ENCODE results near the gene JUP. TPM values are rescaled to one million over a fixed set of nuclear protein-coding genes. Genes with fewer than 3 reads are reported as not detected.

Gene JUP
- total and polyA plus RNA-seq, 2 of the 13 experiments (the other 11 are each of a cell fraction or from before 2014, with no cell fraction given): 12.1 to 20.6 TPM

- 0 out of 2 replicates have a peak, but pooled peaks have one; percentile 39 for TF ChIP-seq ZMYM4 (CRISPR knock-in tag; IDR thresholded peaks at IDR 0.05)
- peak; percentile 43; the same call in 1 of the 2 replicates for TF ChIP-seq FOSL2 (CRISPR knock-in tag; IDR thresholded peaks at IDR 0.05)
- TF ChIP-seq IRF2 (CRISPR knock-in tag; IDR thresholded peaks at IDR 0.05): peak; percentile 77; the same call in 1 of the 2 replicates
- peak; percentile 81 for TF ChIP-seq E2F5 (CRISPR knock-in tag; conservative IDR thresholded peaks at IDR 0.05)
- 0 out of 2 replicates have a peak, but pooled peaks have one; percentile 40 for TF ChIP-seq ZNF331 (CRISPR knock-in tag; IDR thresholded peaks at IDR 0.05)
- TF ChIP-seq ZIK1 (CRISPR knock-in tag; IDR thresholded peaks at IDR 0.05; ENCODE audit: borderline replicate concordance, low read depth): 0 out of 2 replicates have a peak, but pooled peaks have one; percentile 21
- TF ChIP-seq ZNF503 (CRISPR knock-in tag; IDR thresholded peaks at IDR 0.05): no peak
- no peak for TF ChIP-seq CC2D1A (CRISPR knock-in tag; IDR thresholded peaks at IDR 0.05)
- TF ChIP-seq ZNF34 (CRISPR knock-in tag; IDR thresholded peaks at IDR 0.05; ENCODE audit: borderline replicate concordance): peak; percentile 83; the same call in 1 of the 2 replicates
- TF ChIP-seq HOMEZ (CRISPR knock-in tag; IDR thresholded peaks at IDR 0.05; ENCODE audit: low read depth): peak; percentile 74
- no peak for TF ChIP-seq NONO (IDR thresholded peaks at IDR 0.05)
- peak; percentile 56; the same call in 1 of the 2 replicates for TF ChIP-seq NONO (CRISPR knock-in tag; conservative IDR thresholded peaks at IDR 0.05)
- peak; percentile 71 for TF ChIP-seq GATAD2A (CRISPR knock-in tag; IDR thresholded peaks at IDR 0.05)
- peak; percentile 28; the same call in 1 of the 2 replicates for TF ChIP-seq PHF21A (CRISPR knock-in tag; IDR thresholded peaks at IDR 0.05)
- TF ChIP-seq ZNF687 (CRISPR knock-in tag; IDR thresholded peaks at IDR 0.05): peak; percentile 51
- peak; percentile 81; the same call in 1 of the 2 replicates for TF ChIP-seq ZBTB46 (CRISPR knock-in tag; IDR thresholded peaks at IDR 0.05; ENCODE audit: borderline replicate concordance)
- no peak for TF ChIP-seq NFKBIZ (CRISPR knock-in tag; IDR thresholded peaks at IDR 0.05)
- peak; percentile 35; the same call in 1 of the 2 replicates for TF ChIP-seq PITX1 (CRISPR knock-in tag; IDR thresholded peaks at IDR 0.05)
These were observed 15.1 kb upstream of the JUP start (continued) for GRCh38 chr17:41801374-41802271.
